ENCODE data around the gene ARHGEF3.

ARHGEF3 gene

GRCh38 chr3:56683122-56683817 lies 118.5 kb downstream of the ARHGEF3 start, which contains the start of gene TASOR:
Gene TASOR (minus strand): TSS chr3:56683265. CDS start chr3:56683006, 259 bp downstream.
- peak within 1 kb of the TSS; percentile 82 for H3K4me3 ChIP-seq (ENCODE audit: low read depth, low read length)
- POLR2A ChIA-PET = interaction anchor here (1.0 kb wide), 1 partner anchor 9 kb away, joined by 6 read pairs; no protein-coding TSS in a partner anchor
- CTCF ChIA-PET = interaction anchor here (0.9 to 1.0 kb wide), 2 partner anchors 19 to 305 kb away, joined by 4 read pairs; no protein-coding TSS in a partner anchor
- no peak for DNase-seq (ENCODE audit: low read depth, low spot score)
- TF ChIP-seq CTCF (IDR thresholded peaks at IDR 0.05; ENCODE audit: insufficient read depth, low read length, missing control alignments) = no peak

- no peak for DNase-seq (ENCODE audit: low read depth, low spot score)
- ChIA-PET POLR2A (interaction anchor here (1.0 kb wide), 1 partner anchor 9 kb away, joined by 6 read pairs; no protein-coding TSS in a partner anchor), CTCF (interaction anchor here (0.9 to 1.0 kb wide), 2 partner anchors 19 to 305 kb away, joined by 4 read pairs; no protein-coding TSS in a partner anchor)
- peak overlapping the region; percentile 82 for H3K4me3 ChIP-seq (ENCODE audit: low read depth, low read length)
- TF ChIP-seq CTCF (IDR thresholded peaks at IDR 0.05; ENCODE audit: insufficient read depth, low read length, missing control alignments) = peak; percentile 18
Observed at GRCh38 chr3:56682462-56683121, 119.2 kb downstream of the ARHGEF3 start.

GRCh38 chr3:56681984-56682461 lies 119.7 kb downstream of the ARHGEF3 start:
- DNase-seq (ENCODE audit: low read depth, low spot score) = no peak
- no peak for TF ChIP-seq CTCF (IDR thresholded peaks at IDR 0.05; ENCODE audit: insufficient read depth, low read length, missing control alignments)
- CTCF ChIA-PET = interaction anchor here (1.0 kb wide), 1 partner anchor 306 kb away, joined by 4 read pairs; no protein-coding TSS in a partner anchor
- H3K4me3 ChIP-seq (ENCODE audit: low read depth, low read length) = peak overlapping the region; percentile 82
- POLR2A ChIA-PET = no interaction called here

GRCh38 chr3:56680054-56680580 lies 121.6 kb downstream of the ARHGEF3 start:
- no peak for TF ChIP-seq CTCF (IDR thresholded peaks at IDR 0.05; ENCODE audit: insufficient read depth, low read length, missing control alignments)
- no peak for DNase-seq (ENCODE audit: low read depth, low spot score)

More at GRCh38 chr3:56680054-56680580, 121.6 kb downstream of the ARHGEF3 start:
- POLR2A ChIA-PET = no interaction called here
- CTCF ChIA-PET = interaction anchor here (1.2 kb wide), 1 partner anchor 308 kb away, joined by 3 read pairs; no protein-coding TSS in a partner anchor
- H3K4me3 ChIP-seq (ENCODE audit: low read depth, low read length) = no peak overlapping the region

Data from AG04449 (cell line).